GM18498 (cell line): Measurements from ENCODE around the gene NFU1.
A peak's percentile ranks its signal among the peaks of the same experiment; 100 is the strongest.

Experiments used
- ATAC-seq: cut with Tn5 transposase; IDR thresholded peaks from one replicate; pipeline ENCODE4 v1.9.1; 2021; ENCODE audit warnings: mild to moderate bottlenecking, moderate library complexity; ENCODE audit not compliant: unreplicated experiment

Gene NFU1

GRCh38 chr2:69436938-69437750, at the start of gene NFU1:
Gene NFU1 (minus strand): TSS chr2:69437435. CDS start chr2:69437422, 13 bp downstream.
- ATAC-seq, result peak; percentile 97

- ATAC-seq, result no peak
These were observed 46.5 kb upstream of the NFU1 start for GRCh38 chr2:69483696-69484095.

- ATAC-seq, result no peak
These were observed 45.8 kb upstream of the NFU1 start for GRCh38 chr2:69483024-69483423.

GRCh38 chr2:69482471-69482870, 45.2 kb upstream of the NFU1 start:
- no peak for ATAC-seq

- ATAC-seq, result no peak
These were observed 44.2 kb upstream of the NFU1 start for GRCh38 chr2:69481421-69481820.

GRCh38 chr2:69477627-69478026, 40.4 kb upstream of the NFU1 start:
- no peak for ATAC-seq

- no peak for ATAC-seq
These were observed 37.5 kb upstream of the NFU1 start for GRCh38 chr2:69474688-69475087.

GRCh38 chr2:69471793-69472192, 34.6 kb upstream of the NFU1 start:
- no peak for ATAC-seq

- ATAC-seq, result no peak
These were observed 33.7 kb upstream of the NFU1 start for GRCh38 chr2:69470911-69471310.

GRCh38 chr2:69469784-69470183, 32.5 kb upstream of the NFU1 start:
- no peak for ATAC-seq

- no peak for ATAC-seq
These were observed 32.1 kb upstream of the NFU1 start for GRCh38 chr2:69469375-69469774.

- no peak for ATAC-seq
These were observed 29.5 kb upstream of the NFU1 start for GRCh38 chr2:69466728-69467127.

- ATAC-seq, result no peak
These were observed 28.6 kb upstream of the NFU1 start for GRCh38 chr2:69465513-69466456.

GRCh38 chr2:69464575-69464974, 27.3 kb upstream of the NFU1 start:
- no peak for ATAC-seq

- ATAC-seq, result no peak
These were observed 25.5 kb upstream of the NFU1 start for GRCh38 chr2:69462780-69463179.

GRCh38 chr2:69461404-69461803, 24.2 kb upstream of the NFU1 start:
- ATAC-seq, result no peak

- no peak for ATAC-seq
These were observed 22.7 kb upstream of the NFU1 start for GRCh38 chr2:69459936-69460335.

- no peak for ATAC-seq
These were observed 19.8 kb upstream of the NFU1 start for GRCh38 chr2:69456950-69457445.

GRCh38 chr2:69456154-69456553, 18.9 kb upstream of the NFU1 start:
- ATAC-seq, result no peak

- ATAC-seq, result no peak
These were observed 17.7 kb upstream of the NFU1 start for GRCh38 chr2:69454976-69455375.

- ATAC-seq, result peak; percentile 87
These were observed 16.4 kb upstream of the NFU1 start for GRCh38 chr2:69453475-69454129.
